Bronchial epithelial cell (primary cell): Measurements from ENCODE around the gene MARCHF3. TPM values are rescaled to one million over a fixed set of nuclear protein-coding genes. Genes with fewer than 3 reads are reported as not detected.

Experiments used
- DNase-seq: peaks from one replicate; pipeline ENCODE4 v3.0.0-alpha.2; 2010; ENCODE audit warnings: low read depth
- FAIRE-seq: peaks from 2 replicates; lab custom pipeline; 2011; peaks lifted over from hg19 to GRCh38; lab: Jason Lieb, UNC
- H3K27me3 ChIP-seq: 2 replicates; pipeline ENCODE4 v1.5.1; 2011; ENCODE audit warnings: low read length; ENCODE audit not compliant: control insufficient read depth, insufficient read depth
- H3K36me3 ChIP-seq: 2 replicates; pipeline ENCODE4 v1.5.1; 2011; ENCODE audit warnings: low read length; ENCODE audit not compliant: control insufficient read depth, insufficient read depth
- H3K4me3 ChIP-seq: 2 replicates; pipeline ENCODE4 v1.5.1; 2011; ENCODE audit warnings: mild to moderate bottlenecking, low read depth, low read length, control low read depth
- total RNA-seq: library from RNA; depleted of rRNA; stranded (reverse); fragments of >200 nt; gene quantifications from 2 replicates; pipeline ENCODE4 v1.2.1, GENCODE V29; 2014
- TF ChIP-seq, protein P1 (sequence below): IDR thresholded peaks from 2 replicates; pipeline ENCODE4 v1.5.1; 2011; ENCODE audit warnings: mild to moderate bottlenecking, moderate library complexity, low read length, control low read depth, inconsistent platforms; ENCODE audit not compliant: insufficient read depth, severe bottlenecking

Gene MARCHF3, protein sequence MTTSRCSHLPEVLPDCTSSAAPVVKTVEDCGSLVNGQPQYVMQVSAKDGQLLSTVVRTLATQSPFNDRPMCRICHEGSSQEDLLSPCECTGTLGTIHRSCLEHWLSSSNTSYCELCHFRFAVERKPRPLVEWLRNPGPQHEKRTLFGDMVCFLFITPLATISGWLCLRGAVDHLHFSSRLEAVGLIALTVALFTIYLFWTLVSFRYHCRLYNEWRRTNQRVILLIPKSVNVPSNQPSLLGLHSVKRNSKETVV
- 1.6 and 6.5 TPM in 2 replicates for total RNA-seq

DNA sequence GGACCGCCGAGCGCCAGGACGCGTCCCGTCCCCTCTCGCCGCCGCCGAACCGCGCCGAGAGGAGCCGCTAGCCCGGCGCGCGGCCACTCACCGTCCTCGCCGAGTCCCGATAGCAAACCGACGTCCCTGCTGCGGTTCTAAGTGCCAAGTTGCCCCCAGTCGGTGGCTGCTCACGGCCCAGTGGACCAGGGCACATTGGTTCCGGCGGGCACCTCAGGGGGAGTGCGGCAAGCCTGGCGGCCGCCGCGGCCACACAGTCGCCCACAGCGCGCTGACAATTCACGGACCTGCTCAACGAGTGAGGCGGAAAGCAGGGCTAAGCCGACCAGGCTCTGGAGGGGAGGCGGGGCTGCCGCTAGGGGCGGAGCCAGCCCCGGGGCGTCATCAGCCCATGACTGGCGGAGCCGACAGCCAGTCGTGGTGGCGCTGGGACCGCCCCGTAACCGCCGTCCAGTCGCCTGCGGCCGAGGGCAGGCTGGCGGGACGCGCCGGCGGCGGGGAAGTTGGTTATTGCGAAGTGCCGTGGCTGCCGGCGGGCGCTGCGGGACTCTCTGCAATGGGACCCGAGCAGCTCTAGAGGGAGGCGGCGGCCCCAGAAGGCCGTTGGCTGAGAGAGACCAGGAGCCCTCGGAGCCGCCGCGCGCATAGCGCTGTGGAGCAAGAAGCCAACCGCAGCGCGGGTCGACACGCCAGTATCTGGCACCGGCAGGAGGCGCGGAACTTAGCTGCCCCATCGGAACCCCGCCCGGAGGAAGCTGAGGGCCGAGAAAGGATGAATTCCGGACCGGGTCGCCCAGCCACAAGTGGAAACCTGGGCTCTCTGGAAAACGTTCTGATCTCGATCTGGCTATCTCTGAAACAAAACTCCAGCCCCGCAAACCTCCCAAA, at the start of gene MARCHF3:
Gene MARCHF3 (minus strand): TSS at position 300 of the 888 bp plus-strand sequence. CDS start 112,387 bp downstream, outside the sequence.
- TF ChIP-seq, protein P1, sequence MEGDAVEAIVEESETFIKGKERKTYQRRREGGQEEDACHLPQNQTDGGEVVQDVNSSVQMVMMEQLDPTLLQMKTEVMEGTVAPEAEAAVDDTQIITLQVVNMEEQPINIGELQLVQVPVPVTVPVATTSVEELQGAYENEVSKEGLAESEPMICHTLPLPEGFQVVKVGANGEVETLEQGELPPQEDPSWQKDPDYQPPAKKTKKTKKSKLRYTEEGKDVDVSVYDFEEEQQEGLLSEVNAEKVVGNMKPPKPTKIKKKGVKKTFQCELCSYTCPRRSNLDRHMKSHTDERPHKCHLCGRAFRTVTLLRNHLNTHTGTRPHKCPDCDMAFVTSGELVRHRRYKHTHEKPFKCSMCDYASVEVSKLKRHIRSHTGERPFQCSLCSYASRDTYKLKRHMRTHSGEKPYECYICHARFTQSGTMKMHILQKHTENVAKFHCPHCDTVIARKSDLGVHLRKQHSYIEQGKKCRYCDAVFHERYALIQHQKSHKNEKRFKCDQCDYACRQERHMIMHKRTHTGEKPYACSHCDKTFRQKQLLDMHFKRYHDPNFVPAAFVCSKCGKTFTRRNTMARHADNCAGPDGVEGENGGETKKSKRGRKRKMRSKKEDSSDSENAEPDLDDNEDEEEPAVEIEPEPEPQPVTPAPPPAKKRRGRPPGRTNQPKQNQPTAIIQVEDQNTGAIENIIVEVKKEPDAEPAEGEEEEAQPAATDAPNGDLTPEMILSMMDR: peak; percentile 50
- peak within 1 kb of the TSS; percentile 64 for H3K4me3 ChIP-seq
- no peaks in the 10 kb centered on the region for H3K27me3 ChIP-seq
- H3K36me3 ChIP-seq: no peaks in the 10 kb centered on the region
- DNase-seq: peak; percentile 87
- no peak for FAIRE-seq

DNA sequence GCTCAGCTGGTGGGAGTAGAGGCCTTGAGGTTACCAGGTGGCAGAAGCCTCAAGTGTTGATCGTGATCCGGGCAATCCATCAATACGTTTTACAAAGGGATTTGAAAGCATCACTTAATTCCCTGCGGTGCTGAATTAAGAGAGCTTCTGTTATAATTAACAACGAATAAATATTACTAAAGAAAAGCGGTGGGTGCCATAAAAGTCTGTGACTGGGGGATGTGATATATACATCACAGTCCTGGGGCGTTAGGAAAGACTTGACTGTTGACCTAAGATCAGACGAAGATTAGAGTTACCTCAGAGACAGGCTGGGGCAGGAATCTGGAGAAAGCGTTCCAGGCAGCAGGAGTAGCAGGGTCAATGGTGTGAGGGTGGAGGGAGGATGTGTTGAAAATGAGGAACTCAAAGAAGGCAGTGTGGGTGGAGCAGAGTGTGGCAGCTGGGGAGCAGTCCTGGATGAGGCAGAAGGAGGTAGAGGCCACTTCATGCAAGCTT, 49.7 kb upstream of the MARCHF3 start:
- Histone ChIP-seq H3K4me3 (no peak overlapping the region), H3K36me3 (no peaks in the 10 kb centered on the region), H3K27me3 (no peaks in the 10 kb centered on the region)
- DNase-seq (peak; percentile 96), FAIRE-seq (no peak)
- TF ChIP-seq, protein P1: no peak

DNA sequence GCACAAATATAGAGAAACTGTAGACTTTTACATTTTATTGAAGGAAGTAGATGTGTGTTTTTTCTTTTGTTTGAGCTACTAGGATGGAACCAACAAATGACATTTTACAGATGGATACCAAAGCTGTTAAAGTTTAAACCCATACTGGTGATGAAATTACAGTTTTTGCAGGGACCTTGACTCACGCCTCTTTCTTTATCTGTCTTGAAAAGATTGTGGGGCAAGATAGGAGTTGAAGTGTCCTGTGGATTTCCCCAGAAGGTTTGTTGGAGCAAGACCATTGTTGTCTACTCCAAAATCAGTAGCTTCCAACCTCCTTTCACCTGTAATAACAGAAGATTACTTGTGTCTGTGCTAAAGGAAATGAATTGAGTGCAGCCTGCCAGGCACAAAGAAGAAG, 47.0 kb upstream of the MARCHF3 start:
- FAIRE-seq (no peak), DNase-seq (no peak)
- no peaks in the 10 kb centered on the region for H3K36me3 ChIP-seq
- no peaks in the 10 kb centered on the region for H3K27me3 ChIP-seq
- TF ChIP-seq, protein P1: no peak
- H3K4me3 ChIP-seq: no peak overlapping the region

DNA sequence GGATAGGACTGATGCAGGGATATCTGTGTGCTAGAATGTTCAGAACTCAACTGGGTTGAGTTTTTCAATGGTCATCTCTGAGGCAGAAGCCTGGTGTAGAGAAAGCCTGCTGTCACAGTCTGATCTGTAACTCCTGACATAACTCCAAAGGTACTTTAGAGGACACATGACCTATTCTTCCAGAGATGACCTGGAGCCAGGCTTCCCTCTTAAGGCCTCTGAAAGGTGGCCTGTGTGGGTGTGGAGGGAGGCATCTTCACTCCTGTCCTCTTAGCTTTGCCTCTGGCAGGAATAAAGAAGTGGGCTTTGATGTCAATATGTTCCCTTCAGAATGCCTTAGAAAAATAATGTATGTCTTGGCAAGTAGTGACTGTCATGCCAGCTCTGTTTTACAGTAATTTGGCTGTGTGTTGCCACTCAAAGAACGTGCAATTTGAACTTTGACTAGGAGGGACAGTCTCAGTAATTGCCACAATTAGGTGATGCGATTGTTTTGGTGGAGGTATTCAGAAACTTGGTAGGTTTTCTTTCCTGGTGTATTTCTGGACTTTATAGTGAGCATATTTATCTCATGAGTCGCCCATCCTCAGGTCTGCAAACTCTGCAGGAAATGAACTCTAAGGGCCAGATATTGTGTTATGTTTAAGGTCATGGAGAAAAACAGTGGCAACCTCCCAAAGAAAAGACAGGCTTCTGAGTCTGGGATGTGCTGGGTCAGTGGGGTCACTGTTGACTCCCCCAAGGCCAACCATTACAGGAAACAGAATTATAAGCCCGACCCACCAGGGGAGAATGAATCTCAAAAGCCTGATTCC, 46.2 kb upstream of the MARCHF3 start:
- TF ChIP-seq, protein P1: no peak
- FAIRE-seq: no peak

DNA sequence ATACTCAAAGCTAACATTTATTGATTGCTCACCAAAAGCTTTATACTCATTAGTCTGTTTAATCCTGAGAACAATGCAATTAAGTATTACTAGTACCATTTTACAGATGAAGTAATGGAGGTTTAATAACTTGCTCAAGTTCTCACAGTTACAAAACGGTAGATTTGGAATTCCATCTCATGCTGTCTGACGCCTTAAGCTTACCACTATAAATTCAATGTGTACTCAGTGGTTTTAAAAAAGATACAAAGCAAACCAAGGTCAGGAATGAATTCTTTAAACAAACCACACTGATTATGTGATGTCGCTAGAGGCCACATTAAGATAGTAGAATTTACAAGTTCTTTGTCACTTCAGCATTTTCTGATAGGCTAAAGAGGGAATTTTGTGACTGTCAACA, 44.1 kb upstream of the MARCHF3 start:
- FAIRE-seq (no peak), DNase-seq (no peak)
- Histone ChIP-seq H3K4me3 (no peak overlapping the region), H3K36me3 (peaks cover 1% of the 10 kb centered on the region), H3K27me3 (no peaks in the 10 kb centered on the region)
- TF ChIP-seq, protein P1: no peak

More for the DNA sequence above, 46.2 kb upstream of the MARCHF3 start:
- peak; percentile 40 for DNase-seq
- no peaks in the 10 kb centered on the region for H3K36me3 ChIP-seq
- H3K27me3 ChIP-seq: no peaks in the 10 kb centered on the region
- no peak overlapping the region for H3K4me3 ChIP-seq
